HAP-1 (cell line): ENCODE measurements around the gene PRRG2.

Experiments used
- DNase-seq, 2 experiments: peaks; one replicate each; pipeline ENCODE4 v3.0.0-alpha.2; 2016 to 2020; ENCODE audit warnings: low spot score in 2 of 2
- H3K27me3 ChIP-seq: fragments of 250-450 bp; sonication (Bioruptor Pico); 2 replicates; pipeline ENCODE4 v1.5.1; 2020; ENCODE audit warnings: low read depth, mild to moderate bottlenecking, moderate library complexity
- H3K36me3 ChIP-seq: fragments of 250-450 bp; sonication (Bioruptor Pico); replicated peaks from 2 replicates; pipeline ENCODE4 v1.5.1; 2020; ENCODE audit warnings: mild to moderate bottlenecking
- H3K4me1 ChIP-seq: fragments of 250-450 bp; sonication (Bioruptor Pico); 2 replicates; pipeline ENCODE4 v1.5.1; 2020; ENCODE audit warnings: mild to moderate bottlenecking
- H3K4me3 ChIP-seq: fragments of 250-450 bp; sonication (Bioruptor Pico); 2 replicates; pipeline ENCODE4 v1.5.1; 2020; ENCODE audit warnings: mild to moderate bottlenecking, moderate library complexity
- H3K9me3 ChIP-seq: fragments of 250-450 bp; sonication (Bioruptor Pico); 2 replicates; pipeline ENCODE4 v1.5.1; 2020; ENCODE audit warnings: mild to moderate bottlenecking, moderate library complexity
- in situ Hi-C: fragments of 300-500 bp; cut with MboI; formaldehyde crosslinking; loops from 3 replicates; pipeline ENCODE4 v1.14.3; 2020; ENCODE audit warnings: low sequenced_read_pairs, inconsistent platforms, mixed read lengths

The PRRG2 gene

GRCh38 chr19:49640113-49640898 lies 59.2 kb downstream of the PRRG2 start, which contains the start of gene RRAS:
TSS of gene RRAS (minus strand) at chr19:49640143. CDS start at chr19:49640098, 45 bp downstream.
- Histone ChIP-seq H3K36me3 (peaks cover 3% of the 10 kb centered on the region), H3K9me3 (no peaks in the 10 kb centered on the region), H3K4me1 (peaks cover 24% of the 10 kb centered on the region), H3K27me3 (no peaks in the 10 kb centered on the region), H3K4me3 (peak within 1 kb of the TSS; percentile 82)
- DNase-seq: peak; percentile 100
- in situ Hi-C loops: no loop called here
